Left hindlimb (tissue), 1 donor: ENCODE data around the gene VWA3A.
"Not testable (repeated sequence)": the region's sequence is repeated elsewhere in the genome, so short reads cannot be mapped to it uniquely, and the experiment has no call there.

ENCODE experiments used
- DNase-seq: peaks from one replicate; pipeline ENCODE4 v3.0.0-alpha.2; 2018

VWA3A gene

GRCh38 chr16:22188267-22188594 is 95.9 kb downstream of the VWA3A start:
- DNase-seq = no peak

GRCh38 chr16:22188595-22189442 is 96.5 kb downstream of the VWA3A start:
- DNase-seq = peak; percentile 80

GRCh38 chr16:22189473-22190080 is 97.2 kb downstream of the VWA3A start:
- DNase-seq = peak; percentile 73

GRCh38 chr16:22190081-22190775 is 97.9 kb downstream of the VWA3A start:
- DNase-seq = no peak

GRCh38 chr16:22190776-22191531 is 98.6 kb downstream of the VWA3A start:
- peak; percentile 100 for DNase-seq

GRCh38 chr16:22191532-22192260 is 99.4 kb downstream of the VWA3A start:
- no peak for DNase-seq

- peak; percentile 92 for DNase-seq
Measured at GRCh38 chr16:22192261-22193062, 100.1 kb downstream of the VWA3A start.

- DNase-seq = no peak
Measured at GRCh38 chr16:22193063-22193411, 100.7 kb downstream of the VWA3A start.

GRCh38 chr16:22194707-22195444 is 102.5 kb downstream of the VWA3A start:
- DNase-seq = no peak

GRCh38 chr16:22195445-22195694 is 103.0 kb downstream of the VWA3A start:
- DNase-seq = no peak

- DNase-seq = peak; percentile 95
Measured at GRCh38 chr16:22195695-22196558, 103.6 kb downstream of the VWA3A start.

GRCh38 chr16:22196559-22197168 is 104.3 kb downstream of the VWA3A start:
- DNase-seq = not testable (repeated sequence)

- DNase-seq = no peak
Measured at GRCh38 chr16:22198547-22199293, 106.4 kb downstream of the VWA3A start.

- no peak for DNase-seq
Measured at GRCh38 chr16:22202261-22202637, 109.9 kb downstream of the VWA3A start.

- DNase-seq = no peak
Measured at GRCh38 chr16:22203091-22203490, 110.8 kb downstream of the VWA3A start.

GRCh38 chr16:22204091-22204655 is 111.8 kb downstream of the VWA3A start:
- DNase-seq = no peak

GRCh38 chr16:22205577-22206012 is 113.3 kb downstream of the VWA3A start:
- DNase-seq = no peak

GRCh38 chr16:22206013-22206841 is 113.9 kb downstream of the VWA3A start, which contains the start of gene EEF2K:
Gene EEF2K, plus strand, starts transcription at chr16:22206278. Its CDS starts 19,452 bp downstream, at chr16:22225730.
- peak; percentile 96 for DNase-seq
